Keratinocyte (primary cell): ENCODE data around the gene TBCC. TPM values are rescaled to one million over a fixed set of nuclear protein-coding genes. Genes with fewer than 3 reads are reported as not detected.

Source experiments
- DNase-seq: peaks from one replicate; pipeline ENCODE4 v3.0.0-alpha.2; 2011; ENCODE audit warnings: low read depth, missing footprints, low spot score
- FAIRE-seq: peaks from 2 replicates; lab custom pipeline; 2011; peaks lifted over from hg19 to GRCh38; lab: Jason Lieb, UNC
- H2AFZ ChIP-seq: 2 replicates; pipeline ENCODE4 v1.6.0; 2012; ENCODE audit warnings: low read length, control low read depth, inconsistent platforms; ENCODE audit not compliant: control insufficient read depth
- H3K27ac ChIP-seq: 2 replicates; pipeline ENCODE4 v1.5.1; 2011; ENCODE audit warnings: low read length; ENCODE audit not compliant: control insufficient read depth, insufficient read depth
- H3K27me3 ChIP-seq: 3 replicates; pipeline ENCODE4 v1.6.0; 2011; ENCODE audit warnings: low read length; ENCODE audit not compliant: control insufficient read depth, insufficient read depth; ENCODE audit errors: extremely low read depth
- H3K36me3 ChIP-seq, 2 experiments: 2 replicates in 1 of 2; 3 replicates in 1 of 2; pipeline ENCODE4 v1.5.1; 2011; ENCODE audit warnings: low read length in 2 of 2, mild to moderate bottlenecking in 1 of 2; ENCODE audit not compliant: control insufficient read depth in 2 of 2, insufficient read depth in 2 of 2; ENCODE audit errors: extremely low read depth in 1 of 2
- H3K4me1 ChIP-seq: 3 replicates; pipeline ENCODE4 v1.5.1; 2011; ENCODE audit warnings: low read length; ENCODE audit not compliant: control insufficient read depth, insufficient read depth; ENCODE audit errors: extremely low read depth
- H3K4me2 ChIP-seq: 3 replicates; pipeline ENCODE4 v1.6.0; 2011; ENCODE audit warnings: low read depth, low read length; ENCODE audit not compliant: control insufficient read depth, insufficient read depth; ENCODE audit errors: extremely low read depth
- H3K4me3 ChIP-seq, 3 experiments: fragments of 200-600 bp in 1 of 3; sonication (generic) in 1 of 3; 2 replicates in 2 of 3; 3 replicates in 1 of 3; pipeline ENCODE4 v1.5.1; 2011 to 2016; ENCODE audit warnings: low read length in 3 of 3, mild to moderate bottlenecking in 3 of 3, control low read depth in 2 of 3, inconsistent platforms in 1 of 3, low read depth in 1 of 3, mixed read lengths in 1 of 3, mixed run types in 1 of 3, moderate library complexity in 1 of 3; ENCODE audit not compliant: control insufficient read depth in 2 of 3, insufficient read depth in 2 of 3; ENCODE audit errors: extremely low read depth in 1 of 3
- H3K79me2 ChIP-seq: 2 replicates; pipeline ENCODE4 v1.6.0; 2012; ENCODE audit warnings: low read length; ENCODE audit not compliant: control insufficient read depth, insufficient read depth
- H3K9ac ChIP-seq: 3 replicates; pipeline ENCODE4 v1.6.0; 2011; ENCODE audit warnings: low read length; ENCODE audit not compliant: control insufficient read depth, insufficient read depth; ENCODE audit errors: extremely low read depth
- H3K9me1 ChIP-seq: 3 replicates; pipeline ENCODE4 v1.6.0; 2011; ENCODE audit warnings: low read length; ENCODE audit not compliant: control insufficient read depth, insufficient read depth; ENCODE audit errors: extremely low read depth
- H3K9me3 ChIP-seq: 2 replicates; pipeline ENCODE4 v1.5.1; 2012; ENCODE audit warnings: low read depth, low read length; ENCODE audit not compliant: control insufficient read depth
- H4K20me1 ChIP-seq: 3 replicates; pipeline ENCODE4 v1.6.0; 2011; ENCODE audit warnings: low read length; ENCODE audit not compliant: control insufficient read depth, insufficient read depth; ENCODE audit errors: extremely low read depth
- EZH2 ChIP-seq: IDR thresholded peaks from one replicate; pipeline ENCODE4 v1.6.1; 2012; ENCODE audit warnings: inconsistent platforms, mild to moderate bottlenecking, low read length, moderate library complexity
- dilution Hi-C: fragments of 300-500 bp; cut with MboI; formaldehyde crosslinking; loops from one replicate; pipeline ENCODE4 v1.7.0; 2020; ENCODE audit warnings: low sequenced_read_pairs; ENCODE audit not compliant: extremely low pct_ligation_motif_present
- polyA plus RNA-seq, 5 experiments: library from polyadenylated mRNA; depleted of rRNA in 3 of 5; stranded (reverse) in 3 of 5; stranded (forward) in 1 of 5; unstranded in 1 of 5; fragments of >200 nt; gene quantifications; 1 replicate in 1 of 5; 2 replicates in 3 of 5; 3 replicates in 1 of 5; pipeline versions ENCODE4 v1.2.1 to v1.2.3, GENCODE V29; 2011 to 2012; ENCODE audit warnings: missing spikeins in 2 of 5, low read depth in 1 of 5, low replicate concordance in 1 of 5
- TF ChIP-seq, protein P1 (sequence below), 3 experiments: IDR thresholded peaks in 1 of 3; conservative IDR thresholded peaks in 1 of 3; optimal IDR thresholded peaks in 1 of 3; 2 replicates in 2 of 3; 3 replicates in 1 of 3; pipeline versions ENCODE3 to v1.5.1; 2011; ENCODE audit warnings: low read length in 3 of 3, mild to moderate bottlenecking in 3 of 3, moderate library complexity in 2 of 3, control low read depth in 1 of 3, inconsistent platforms in 1 of 3; ENCODE audit not compliant: insufficient read depth in 2 of 3; ENCODE audit errors: extremely low read depth in 1 of 3

TBCC gene
- polyA plus RNA-seq, 1 donor (not counting 4 experiments of a cell fraction or from before 2014, with no cell fraction given), result 16.7 TPM

DNA sequence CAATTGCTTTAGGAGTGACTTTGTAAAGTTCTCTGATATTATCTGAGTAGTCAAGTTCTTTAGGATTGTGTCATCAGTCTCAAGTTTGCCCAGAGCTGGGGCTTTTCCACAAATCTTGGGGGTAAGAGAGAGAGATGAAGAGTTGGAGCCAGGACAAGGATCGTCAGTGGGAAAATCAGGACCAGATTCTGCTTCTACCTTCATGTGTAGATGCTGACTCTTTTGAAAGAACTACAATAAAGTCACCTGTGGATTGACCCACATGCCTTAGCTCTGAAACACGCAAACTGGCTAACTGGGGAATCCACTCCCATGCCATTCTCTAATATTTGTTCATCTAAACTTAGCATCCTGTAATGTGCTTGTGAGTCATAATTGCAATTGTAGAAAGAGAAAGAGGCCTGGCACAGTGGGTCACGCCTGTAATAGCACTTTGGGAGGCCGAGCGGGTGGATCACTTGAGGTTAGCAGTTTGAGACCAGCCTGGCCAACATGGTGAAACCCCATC lies 20.3 kb upstream of the TBCC start:
- no peaks in the 10 kb centered on the region for H4K20me1 ChIP-seq
- no peaks in the 10 kb centered on the region for H3K79me2 ChIP-seq
- FAIRE-seq (no peak), DNase-seq (no peak)
- H3K27me3 ChIP-seq, result no peaks in the 10 kb centered on the region
- no peak overlapping the region for H3K27ac ChIP-seq
- H2AFZ ChIP-seq, result no peak overlapping the region
- no peaks in the 10 kb centered on the region for H3K9me1 ChIP-seq
- H3K4me3 ChIP-seq, result no peak overlapping the region
- dilution Hi-C loops, result no loop called here
- no peak overlapping the region for H3K9ac ChIP-seq
- H3K4me1 ChIP-seq, result peaks cover 5% of the 10 kb centered on the region
- H3K9me3 ChIP-seq, result no peaks in the 10 kb centered on the region
- no peak overlapping the region for H3K4me2 ChIP-seq
- TF ChIP-seq EZH2, result no peak
- TF ChIP-seq, protein P1, sequence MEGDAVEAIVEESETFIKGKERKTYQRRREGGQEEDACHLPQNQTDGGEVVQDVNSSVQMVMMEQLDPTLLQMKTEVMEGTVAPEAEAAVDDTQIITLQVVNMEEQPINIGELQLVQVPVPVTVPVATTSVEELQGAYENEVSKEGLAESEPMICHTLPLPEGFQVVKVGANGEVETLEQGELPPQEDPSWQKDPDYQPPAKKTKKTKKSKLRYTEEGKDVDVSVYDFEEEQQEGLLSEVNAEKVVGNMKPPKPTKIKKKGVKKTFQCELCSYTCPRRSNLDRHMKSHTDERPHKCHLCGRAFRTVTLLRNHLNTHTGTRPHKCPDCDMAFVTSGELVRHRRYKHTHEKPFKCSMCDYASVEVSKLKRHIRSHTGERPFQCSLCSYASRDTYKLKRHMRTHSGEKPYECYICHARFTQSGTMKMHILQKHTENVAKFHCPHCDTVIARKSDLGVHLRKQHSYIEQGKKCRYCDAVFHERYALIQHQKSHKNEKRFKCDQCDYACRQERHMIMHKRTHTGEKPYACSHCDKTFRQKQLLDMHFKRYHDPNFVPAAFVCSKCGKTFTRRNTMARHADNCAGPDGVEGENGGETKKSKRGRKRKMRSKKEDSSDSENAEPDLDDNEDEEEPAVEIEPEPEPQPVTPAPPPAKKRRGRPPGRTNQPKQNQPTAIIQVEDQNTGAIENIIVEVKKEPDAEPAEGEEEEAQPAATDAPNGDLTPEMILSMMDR (optimal IDR thresholded peaks at IDR 0.05 in 1 of 3, IDR thresholded peaks at IDR 0.05 in 1 of 3, conservative IDR thresholded peaks at IDR 0.05 in 1 of 3; ENCODE audit: extremely low read depth in 1 of 3, insufficient read depth in 2 of 3, low read length in 3 of 3), result no peak
- no peaks in the 10 kb centered on the region for H3K36me3 ChIP-seq

DNA sequence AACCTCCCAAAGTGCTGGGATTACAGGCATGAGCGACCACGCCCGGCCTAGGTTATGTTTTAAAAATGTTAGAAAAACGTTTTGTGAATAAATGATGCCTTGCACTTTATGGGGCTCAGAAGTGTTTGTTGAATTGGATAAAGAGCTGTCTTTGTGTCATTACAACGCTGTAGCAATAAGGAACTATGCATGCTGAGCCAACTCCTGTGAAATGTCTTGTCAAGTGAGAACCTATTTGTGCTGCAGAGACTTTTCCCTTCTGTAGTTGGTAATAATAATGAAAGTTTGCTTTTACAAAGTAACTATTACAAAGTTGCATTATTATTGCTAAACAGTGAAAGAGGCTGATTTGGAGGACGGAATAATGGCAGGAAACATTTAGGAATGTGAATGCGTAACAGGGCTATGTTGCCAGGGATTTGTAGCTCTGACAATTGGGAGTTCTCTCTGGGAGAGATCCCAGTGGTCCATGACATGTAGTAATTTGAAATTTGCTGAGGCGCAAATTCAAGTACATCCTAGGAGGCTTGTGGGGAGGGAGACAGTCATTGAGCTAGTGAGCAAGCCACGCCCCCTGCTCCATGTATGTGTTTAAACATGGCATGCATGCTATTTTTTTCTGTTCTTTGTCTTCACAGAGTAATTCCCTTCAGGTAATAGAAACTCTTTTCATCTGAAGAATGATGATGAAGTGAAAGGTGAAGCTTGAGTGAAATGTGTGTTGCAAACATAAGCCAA lies 19.2 kb upstream of the TBCC start:
- no peak overlapping the region for H3K4me2 ChIP-seq
- dilution Hi-C loops, result no loop called here

More for the DNA sequence above, 19.2 kb upstream of the TBCC start:
- peaks cover 5% of the 10 kb centered on the region for H3K4me1 ChIP-seq
- H2AFZ ChIP-seq, result no peak overlapping the region
- no peaks in the 10 kb centered on the region for H3K36me3 ChIP-seq
- H3K9ac ChIP-seq, result no peak overlapping the region
- H3K9me1 ChIP-seq, result no peaks in the 10 kb centered on the region
- no peaks in the 10 kb centered on the region for H3K79me2 ChIP-seq
- H3K27me3 ChIP-seq, result no peaks in the 10 kb centered on the region
- no peak overlapping the region for H3K27ac ChIP-seq
- no peaks in the 10 kb centered on the region for H3K9me3 ChIP-seq
- H4K20me1 ChIP-seq, result no peaks in the 10 kb centered on the region
- TF ChIP-seq, protein P1 (optimal IDR thresholded peaks at IDR 0.05 in 1 of 3, IDR thresholded peaks at IDR 0.05 in 1 of 3, conservative IDR thresholded peaks at IDR 0.05 in 1 of 3; ENCODE audit: extremely low read depth in 1 of 3, insufficient read depth in 2 of 3, low read length in 3 of 3), result no peak
- TF ChIP-seq EZH2, result no peak
- DNase-seq (no peak), FAIRE-seq (no peak)
- no peak overlapping the region for H3K4me3 ChIP-seq
